LNCAP (cell line): Measurements from ENCODE around the gene FOXN3.

ENCODE experiments used
- TF ChIP-seq, protein P1 (sequence below): fragments of 450-650 bp; IDR thresholded peaks from 2 replicates; pipeline ENCODE4 v1.5.1; 2017; ENCODE audit warnings: mild to moderate bottlenecking

FOXN3 gene

DNA sequence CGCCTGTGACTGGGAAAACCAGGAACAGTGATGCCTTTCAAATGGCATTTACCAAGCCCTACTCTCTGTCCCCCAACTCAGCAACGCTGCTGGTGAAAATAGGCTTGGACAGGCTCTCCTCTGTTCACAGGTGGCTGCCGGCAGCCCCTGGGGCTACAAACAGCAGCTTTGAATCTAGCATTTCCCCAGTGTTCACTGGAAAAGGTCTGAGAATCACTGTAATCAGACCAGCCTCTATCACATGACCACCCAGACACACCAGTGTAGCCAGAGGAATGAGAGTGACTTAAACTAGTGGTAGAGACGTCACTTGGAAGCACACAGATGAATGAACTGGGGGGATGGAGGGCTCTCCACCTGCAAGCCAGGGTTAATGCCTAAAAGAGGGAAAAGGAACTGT is 151.8 kb downstream of the FOXN3 start:
- TF ChIP-seq, protein P1, sequence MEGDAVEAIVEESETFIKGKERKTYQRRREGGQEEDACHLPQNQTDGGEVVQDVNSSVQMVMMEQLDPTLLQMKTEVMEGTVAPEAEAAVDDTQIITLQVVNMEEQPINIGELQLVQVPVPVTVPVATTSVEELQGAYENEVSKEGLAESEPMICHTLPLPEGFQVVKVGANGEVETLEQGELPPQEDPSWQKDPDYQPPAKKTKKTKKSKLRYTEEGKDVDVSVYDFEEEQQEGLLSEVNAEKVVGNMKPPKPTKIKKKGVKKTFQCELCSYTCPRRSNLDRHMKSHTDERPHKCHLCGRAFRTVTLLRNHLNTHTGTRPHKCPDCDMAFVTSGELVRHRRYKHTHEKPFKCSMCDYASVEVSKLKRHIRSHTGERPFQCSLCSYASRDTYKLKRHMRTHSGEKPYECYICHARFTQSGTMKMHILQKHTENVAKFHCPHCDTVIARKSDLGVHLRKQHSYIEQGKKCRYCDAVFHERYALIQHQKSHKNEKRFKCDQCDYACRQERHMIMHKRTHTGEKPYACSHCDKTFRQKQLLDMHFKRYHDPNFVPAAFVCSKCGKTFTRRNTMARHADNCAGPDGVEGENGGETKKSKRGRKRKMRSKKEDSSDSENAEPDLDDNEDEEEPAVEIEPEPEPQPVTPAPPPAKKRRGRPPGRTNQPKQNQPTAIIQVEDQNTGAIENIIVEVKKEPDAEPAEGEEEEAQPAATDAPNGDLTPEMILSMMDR: no peak

DNA sequence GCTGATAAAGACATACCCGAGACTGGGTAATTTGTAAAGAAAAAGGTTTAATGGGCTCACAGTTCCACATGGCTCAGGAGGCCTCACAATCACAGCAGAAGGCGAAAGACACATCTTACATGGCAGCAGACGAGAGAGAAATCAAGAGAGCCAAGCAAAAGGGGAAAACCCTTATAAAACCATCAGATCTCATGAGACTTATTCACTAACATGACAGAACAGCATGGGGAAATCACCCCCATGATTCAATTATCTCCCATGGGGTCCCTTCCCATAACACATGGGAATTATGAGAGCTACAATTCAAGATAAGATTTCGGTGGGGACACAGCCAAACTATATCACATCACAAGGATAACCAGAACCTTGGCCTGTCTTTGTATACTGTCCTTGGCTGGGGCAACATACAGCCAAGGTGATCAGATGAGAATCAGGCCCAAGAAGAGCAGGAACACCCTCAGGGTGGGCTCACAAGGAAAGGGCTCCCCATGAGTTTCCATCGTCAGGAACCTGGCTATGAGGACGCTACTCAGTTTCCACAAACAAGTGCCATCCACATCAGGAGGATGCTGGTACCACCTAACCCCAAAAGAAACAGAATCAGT is 152.7 kb downstream of the FOXN3 start:
- TF ChIP-seq, protein P1: no peak

DNA sequence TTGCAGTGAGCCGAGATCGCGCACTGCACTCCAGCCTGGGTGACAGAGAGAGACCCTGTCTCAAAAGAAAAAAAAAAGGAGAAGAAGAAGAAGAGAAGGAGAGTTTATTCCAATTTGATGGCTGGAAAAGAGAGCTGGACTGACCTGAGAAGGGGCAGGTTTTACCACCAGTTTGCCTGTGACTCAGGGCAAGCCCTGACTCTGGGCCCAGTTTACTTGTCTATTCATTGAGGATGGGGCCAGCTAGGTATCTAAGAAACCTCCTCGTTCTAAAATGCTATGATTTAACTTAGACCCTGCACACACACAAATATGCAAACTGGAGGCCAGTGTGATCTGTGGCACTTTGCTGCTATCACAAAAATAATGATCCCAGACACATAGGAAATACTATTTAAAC is 155.0 kb downstream of the FOXN3 start:
- TF ChIP-seq, protein P1: no peak

DNA sequence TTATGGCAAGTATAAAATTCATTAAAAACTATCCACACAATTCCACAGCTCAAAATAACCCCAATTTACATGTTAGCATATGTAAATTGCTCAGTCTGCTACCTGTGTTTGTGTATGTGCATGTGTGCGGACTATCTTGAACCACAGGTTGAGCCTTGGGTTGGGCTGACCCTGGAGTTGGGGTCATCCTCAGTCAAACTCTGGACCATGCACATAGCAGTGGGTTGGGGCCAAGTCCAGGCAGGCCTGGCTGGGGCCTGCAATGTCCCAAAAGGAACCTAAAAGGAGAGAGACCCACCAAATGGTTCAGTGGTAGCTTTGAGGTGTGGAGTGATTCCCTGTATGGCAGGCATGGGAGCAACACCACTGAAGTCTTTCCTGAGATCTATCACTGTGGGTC is 156.1 kb downstream of the FOXN3 start:
- TF ChIP-seq, protein P1: no peak

DNA sequence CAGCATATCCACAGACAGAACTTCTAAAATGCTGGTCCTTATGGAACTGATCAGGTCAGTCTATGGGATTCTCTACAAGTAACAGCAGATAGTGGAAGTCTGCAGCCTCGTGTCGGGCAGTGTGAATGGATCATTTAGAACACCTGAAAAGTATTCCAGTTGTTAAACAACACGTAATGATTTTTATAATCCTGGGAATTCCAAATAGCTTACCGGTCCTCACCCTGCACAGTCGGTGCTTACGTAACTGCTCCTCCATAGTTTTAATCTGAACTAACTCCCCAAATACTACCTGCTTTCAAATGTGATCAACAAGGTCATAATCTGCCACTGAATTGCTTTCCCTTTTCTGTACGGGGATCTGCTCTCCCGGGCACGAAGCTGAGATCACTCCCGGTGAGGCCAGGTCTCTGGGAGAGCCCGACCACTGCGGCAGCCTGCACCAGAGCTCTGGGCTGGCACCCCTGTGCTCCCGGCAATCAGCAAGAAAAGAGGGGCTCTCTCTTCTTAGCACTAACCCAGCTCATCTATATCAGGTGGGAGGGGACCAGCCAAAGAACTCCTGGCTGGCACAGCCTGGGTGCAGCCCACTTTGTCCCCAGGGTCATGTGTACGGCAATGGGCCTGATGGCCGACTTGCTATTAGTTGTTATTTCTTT is 157.0 kb downstream of the FOXN3 start:
- TF ChIP-seq, protein P1: no peak

DNA sequence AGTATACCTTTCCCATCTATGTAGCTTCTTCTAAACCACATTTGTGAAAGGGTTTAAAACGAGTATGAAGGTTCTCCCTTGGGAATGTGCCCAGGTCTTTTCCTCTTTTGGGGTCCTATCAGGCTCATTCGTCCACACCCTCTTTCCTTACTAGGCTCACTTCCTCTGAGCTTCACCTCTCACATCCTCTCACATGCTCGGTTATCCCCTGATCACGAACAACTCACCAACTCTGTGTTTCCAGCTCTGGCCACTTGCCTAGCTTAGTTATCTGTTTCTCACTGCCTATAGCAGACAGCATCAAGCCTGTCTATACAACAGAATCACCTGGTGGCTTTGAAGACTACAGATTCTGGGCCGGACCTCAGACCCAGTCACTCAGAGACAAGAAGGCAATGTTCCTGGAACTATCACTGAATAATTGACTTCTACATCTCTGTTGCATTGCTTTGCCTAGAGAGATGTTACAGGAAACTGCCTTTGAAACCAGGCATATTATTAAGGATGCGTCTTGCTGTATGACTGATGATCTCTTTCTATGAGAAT is 158.2 kb downstream of the FOXN3 start:
- TF ChIP-seq, protein P1: no peak

DNA sequence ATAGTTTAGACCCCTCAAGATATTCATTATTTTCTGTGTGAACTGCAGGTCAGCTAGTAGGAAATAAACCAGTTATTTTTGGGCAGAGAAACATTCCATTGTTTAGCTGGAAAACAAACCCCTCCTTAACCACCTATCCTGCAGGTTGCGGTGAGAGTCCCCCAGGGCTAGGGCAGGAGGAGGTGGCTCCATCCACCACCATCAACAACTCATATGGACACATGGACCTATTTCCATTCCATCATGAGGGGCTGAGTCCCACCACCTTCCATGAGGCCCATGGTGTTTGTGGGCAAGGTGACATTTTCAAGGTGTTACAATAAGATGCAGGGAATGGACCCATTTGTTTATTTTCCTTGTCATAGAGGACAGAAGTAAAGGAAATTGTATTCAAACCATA is 160.1 kb downstream of the FOXN3 start:
- TF ChIP-seq, protein P1: no peak
